H1 (cell line): ENCODE measurements around the gene EXOSC6. TPM values are rescaled to one million over a fixed set of nuclear protein-coding genes. Genes with fewer than 3 reads are reported as not detected.
"Not testable (repeated sequence)": the region's sequence is repeated elsewhere in the genome, so short reads cannot be mapped to it uniquely, and the experiment has no call there.

Experiments
- CTCF ChIA-PET: fragments of 300-600 bp; sonication (Branson Sonifier 250); formaldehyde crosslinking; loops from one replicate; lab custom pipeline; 2021; ENCODE audit not compliant: partially characterized antibody; lab: Charles Lee
- POLR2A ChIA-PET: fragments of 300-600 bp; sonication (Branson Sonifier 250); formaldehyde crosslinking; loops from one replicate; lab custom pipeline; 2021; ENCODE audit warnings: inconsistent platforms; ENCODE audit not compliant: partially characterized antibody; lab: Charles Lee
- DNase-seq, 2 experiments: peaks; one replicate each; pipeline versions ENCODE4 v3.0.0 to v3.0.0-alpha.2; 2010 to 2022; ENCODE audit warnings: low spot score in 2 of 2, low read depth in 1 of 2, mixed read lengths in 1 of 2
- FAIRE-seq: peaks from 2 replicates; lab custom pipeline; 2011; peaks lifted over from hg19 to GRCh38; lab: Jason Lieb, UNC
- H2AFZ ChIP-seq: 2 replicates; pipeline ENCODE4 v1.8.1; 2012; ENCODE audit warnings: low read length, inconsistent platforms
- H2AK5ac ChIP-seq: 2 replicates; pipeline ENCODE4 v1.6.1; 2013; ENCODE audit warnings: low read depth, low read length
- H2BK120ac ChIP-seq: replicated peaks from 2 replicates; pipeline ENCODE3; 2013; ENCODE audit warnings: low read depth, low read length, inconsistent platforms
- H2BK12ac ChIP-seq: 2 replicates; pipeline ENCODE4 v1.6.1; 2013; ENCODE audit warnings: low read depth, low read length
- H2BK15ac ChIP-seq: 2 replicates; pipeline ENCODE4 v1.6.1; 2013; ENCODE audit warnings: low read length
- H2BK20ac ChIP-seq: 2 replicates; pipeline ENCODE4 v1.6.1; 2013; ENCODE audit warnings: low read length
- H2BK5ac ChIP-seq: 2 replicates; pipeline ENCODE4 v1.6.1; 2013; ENCODE audit warnings: low read depth, low read length
- H3K14ac ChIP-seq: 2 replicates; pipeline ENCODE4 v1.6.1; 2013; ENCODE audit warnings: inconsistent platforms; ENCODE audit not compliant: insufficient read length
- H3K18ac ChIP-seq: 2 replicates; pipeline ENCODE4 v1.6.1; 2013; ENCODE audit warnings: low read length; ENCODE audit errors: extremely low read depth
- H3K23ac ChIP-seq: 2 replicates; pipeline ENCODE4 v1.6.1; 2013; ENCODE audit warnings: inconsistent platforms; ENCODE audit not compliant: insufficient read length
- H3K23me2 ChIP-seq: 2 replicates; pipeline ENCODE4 v1.6.1; 2013; ENCODE audit warnings: low read depth, low read length
- H3K27ac ChIP-seq: 2 replicates; pipeline ENCODE4 v1.6.1; 2011; ENCODE audit warnings: low read depth, low read length, inconsistent platforms
- H3K27me3 ChIP-seq, 4 experiments: replicated peaks in 1 of 4; 1 replicate in 1 of 4; 2 replicates in 3 of 4; pipeline versions ENCODE4 v1.6.1 to v1.8.1; 2011 to 2013; ENCODE audit warnings: low read length in 3 of 4, mild to moderate bottlenecking in 3 of 4, inconsistent platforms in 2 of 4, mixed read lengths in 2 of 4, moderate library complexity in 1 of 4; ENCODE audit not compliant: control insufficient read depth in 3 of 4, insufficient read depth in 3 of 4; ENCODE audit errors: extremely low read depth in 1 of 4
- H3K36me3 ChIP-seq, 4 experiments: 2 replicates each; pipeline versions ENCODE4 v1.6.1 to v1.8.1; 2011 to 2013; ENCODE audit warnings: mild to moderate bottlenecking in 4 of 4, low read length in 3 of 4, moderate library complexity in 2 of 4, control low read depth in 1 of 4, inconsistent platforms in 1 of 4; ENCODE audit not compliant: insufficient read depth in 4 of 4, control insufficient read depth in 2 of 4
- H3K4ac ChIP-seq: replicated peaks from 2 replicates; pipeline ENCODE3; 2013; ENCODE audit warnings: low read length, low read depth, mixed read lengths, inconsistent platforms; ENCODE audit not compliant: insufficient read length
- H3K4me1 ChIP-seq, 4 experiments: replicated peaks in 1 of 4; 1 replicate in 1 of 4; 2 replicates in 3 of 4; pipeline versions ENCODE4 v1.6.1 to v1.8.1; 2011 to 2013; ENCODE audit warnings: low read length in 3 of 4, inconsistent platforms in 2 of 4, mixed read lengths in 1 of 4; ENCODE audit not compliant: insufficient read depth in 4 of 4, control insufficient read depth in 3 of 4
- H3K4me2 ChIP-seq, 2 experiments: 2 replicates each; pipeline versions ENCODE4 v1.6.1 to v1.8.1; 2011 to 2013; ENCODE audit warnings: low read depth in 2 of 2, low read length in 2 of 2, control low read depth in 1 of 2, inconsistent platforms in 1 of 2, mild to moderate bottlenecking in 1 of 2; ENCODE audit not compliant: insufficient read depth in 1 of 2
- H3K4me3 ChIP-seq, 4 experiments: fragments of 200-600, 300-600 bp in 1 of 4; sonication (generic), shearing (Covaris generic), sonication (Bioruptor Twin) in 1 of 4; 2 replicates each; pipeline versions ENCODE4 v1.5.1 to v1.8.1; 2011 to 2016; ENCODE audit warnings: low read length in 4 of 4, low read depth in 3 of 4, control low read depth in 2 of 4, inconsistent platforms in 2 of 4, mild to moderate bottlenecking in 2 of 4, mixed read lengths in 1 of 4, moderate library complexity in 1 of 4; ENCODE audit not compliant: insufficient read depth in 2 of 4; ENCODE audit errors: extremely low read depth in 1 of 4
- H3K56ac ChIP-seq: replicated peaks from 2 replicates; pipeline ENCODE3; 2013; ENCODE audit warnings: low read depth, mild to moderate bottlenecking, mixed read lengths, low read length, inconsistent platforms; ENCODE audit not compliant: insufficient read length
- H3K79me1 ChIP-seq: 2 replicates; pipeline ENCODE4 v1.6.1; 2013; ENCODE audit warnings: low read depth, low read length, control low read depth
- H3K79me2 ChIP-seq, 2 experiments: 2 replicates each; pipeline versions ENCODE4 v1.6.1 to v1.8.1; 2012 to 2013; ENCODE audit warnings: low read length in 2 of 2, mild to moderate bottlenecking in 2 of 2, inconsistent platforms in 1 of 2; ENCODE audit not compliant: insufficient read depth in 2 of 2, control insufficient read depth in 1 of 2
- H3K9ac ChIP-seq, 4 experiments: replicated peaks in 1 of 4; 1 replicate in 1 of 4; 2 replicates in 3 of 4; pipeline versions ENCODE4 v1.6.1 to v1.8.1; 2011 to 2013; ENCODE audit warnings: low read depth in 3 of 4, low read length in 3 of 4, control low read depth in 2 of 4, mild to moderate bottlenecking in 2 of 4, moderate library complexity in 2 of 4, inconsistent platforms in 1 of 4; ENCODE audit errors: extremely low read depth in 1 of 4
- H3K9me3 ChIP-seq, 2 experiments: 2 replicates each; pipeline versions ENCODE4 v1.6.1 to v1.8.1; 2012 to 2013; ENCODE audit warnings: mild to moderate bottlenecking in 2 of 2, moderate library complexity in 2 of 2, control low read depth in 1 of 2, inconsistent platforms in 1 of 2, low read depth in 1 of 2, low read length in 1 of 2, mixed read lengths in 1 of 2; ENCODE audit not compliant: insufficient read depth in 2 of 2
- H4K20me1 ChIP-seq, 2 experiments: replicated peaks in 1 of 2; 2 replicates each; pipeline versions ENCODE3 to v1.8.1; 2011 to 2013; ENCODE audit warnings: inconsistent platforms in 2 of 2, low read length in 2 of 2, mild to moderate bottlenecking in 1 of 2; ENCODE audit not compliant: insufficient read depth in 2 of 2, control insufficient read depth in 1 of 2
- H4K5ac ChIP-seq: 2 replicates; pipeline ENCODE4 v1.6.1; 2013; ENCODE audit warnings: low read length, low read depth, mixed read lengths, inconsistent platforms; ENCODE audit not compliant: insufficient read length
- H4K8ac ChIP-seq: 2 replicates; pipeline ENCODE4 v1.8.0; 2013; ENCODE audit warnings: mild to moderate bottlenecking, moderate library complexity, low read length, inconsistent platforms; ENCODE audit not compliant: insufficient read depth; ENCODE audit errors: extremely low read depth
- H4K91ac ChIP-seq: replicated peaks from 2 replicates; pipeline ENCODE3; 2013; ENCODE audit warnings: low read length, mixed read lengths, inconsistent platforms; ENCODE audit not compliant: insufficient read length
- WGBS, 2 experiments: shearing (Covaris generic) in 1 of 2; methylation state at CpG; one replicate each; pipeline versions ENCODE4 v1.1.6 to v1.1.7; 2013 to 2015; ENCODE audit warnings: low lambda C conversion rate in 2 of 2, mixed read lengths in 2 of 2, inconsistent platforms in 1 of 2, low coverage in 1 of 2, missing lambda C conversion rate in 1 of 2; ENCODE audit not compliant: insufficient replicate concordance in 2 of 2, insufficient coverage in 1 of 2, insufficient read length in 1 of 2; ENCODE audit errors: extremely low coverage in 1 of 2, missing lambda C conversion rate in 1 of 2; 5-methylcytosine and 5-hydroxymethylcytosine counted together
- polyA plus RNA-seq, 7 experiments: library from polyadenylated mRNA; depleted of rRNA in 3 of 7; stranded (reverse) in 5 of 7; unstranded in 2 of 7; fragments of >200 nt in 5 of 7; fragments of 200-250 nt in 2 of 7; gene quantifications; 1 replicate in 5 of 7; 2 replicates in 1 of 7; 4 replicates in 1 of 7; pipeline versions ENCODE4 v1.2.1 to v1.2.3, GENCODE V29; 2011 to 2013; ENCODE audit warnings: missing spikeins in 2 of 7, mixed read lengths in 2 of 7
- total RNA-seq: library from RNA; stranded (reverse); fragmentation: NEBNext Ultra II Directional; extraction: Animal tissue kit (Norgen Biotek cat#: 25700); gene quantifications from 2 replicates; pipeline ENCODE4 v1.2.1, GENCODE V29; 2021

Gene EXOSC6
- total and polyA plus RNA-seq, 2 of the 8 experiments (the other 6 are each of a cell fraction or from before 2014, with no cell fraction given): 9.7 to 22.5 TPM

DNA sequence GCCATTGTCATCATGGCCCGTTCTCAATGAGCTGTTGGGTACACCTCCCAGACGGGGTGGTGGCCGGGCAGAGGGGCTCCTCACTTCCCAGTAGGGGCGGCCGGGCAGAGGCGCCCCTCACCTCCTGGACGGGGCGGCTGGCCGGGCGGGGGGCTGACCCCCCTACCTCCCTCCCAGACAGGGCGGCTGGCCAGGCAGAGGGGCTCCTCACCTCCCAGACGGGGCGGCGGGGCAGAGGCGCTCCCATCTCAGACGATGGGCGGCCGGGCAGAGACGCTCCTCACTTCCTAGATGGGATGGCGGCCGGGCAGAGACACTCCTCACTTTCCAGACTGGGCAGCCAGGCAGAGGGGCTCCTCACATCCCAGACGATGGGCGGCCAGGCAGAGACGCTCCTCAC, 27.1 kb downstream of the EXOSC6 start:
- H3K4me1 ChIP-seq, H4K8ac ChIP-seq, DNase-seq, H3K27me3 ChIP-seq, H3K79me2 ChIP-seq, H3K9ac ChIP-seq, H3K18ac ChIP-seq, H3K23ac ChIP-seq, H3K4me3 ChIP-seq, H2BK12ac ChIP-seq, H2BK15ac ChIP-seq, POLR2A ChIA-PET, H3K23me2 ChIP-seq, H3K27ac ChIP-seq, H3K56ac ChIP-seq, H3K4ac ChIP-seq, H3K79me1 ChIP-seq, H3K9me3 ChIP-seq, H2BK120ac ChIP-seq, H4K5ac ChIP-seq, H3K4me2 ChIP-seq, H4K20me1 ChIP-seq, H2BK5ac ChIP-seq, FAIRE-seq, H4K91ac ChIP-seq, H2BK20ac ChIP-seq, H2AK5ac ChIP-seq, H3K14ac ChIP-seq, CTCF ChIA-PET, H2AFZ ChIP-seq: not testable (repeated sequence)
- 90% methylated on average over 7 of the region's 24 CpGs; no CpG with 5 or more reads in 1 of the 2 experiments for WGBS, 2 experiments
- peaks cover 0 to 14% (median 4%) of the 10 kb centered on the region in 4 experiments; a peak in 3 of 8 replicates for H3K36me3 ChIP-seq

DNA sequence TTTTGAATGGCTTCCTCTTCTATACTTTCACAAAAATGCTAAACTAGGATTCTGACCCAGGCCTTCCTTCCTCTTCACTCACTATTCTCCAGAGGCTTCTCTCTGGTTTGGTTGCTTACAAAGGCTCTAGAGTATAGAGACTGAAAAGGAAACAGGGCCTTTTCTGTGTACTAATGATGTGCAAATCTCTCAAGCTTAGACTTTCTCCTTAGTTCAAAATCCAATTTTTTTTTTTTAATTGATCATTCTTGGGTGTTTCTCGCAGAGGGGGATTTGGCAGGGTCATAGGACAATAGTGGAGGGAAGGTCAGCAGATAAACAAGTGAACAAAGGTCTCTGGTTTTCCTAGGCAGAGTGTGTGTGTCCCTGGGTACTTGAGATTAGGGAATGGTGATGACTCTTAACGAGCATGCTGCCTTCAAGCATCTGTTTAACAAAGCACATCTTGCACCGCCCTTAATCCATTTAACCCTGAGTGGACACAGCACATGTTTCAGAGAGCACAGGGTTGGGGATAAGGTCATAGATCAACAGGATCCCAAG, 27.7 kb downstream of the EXOSC6 start:
- H3K27me3 ChIP-seq, H2BK15ac ChIP-seq, H3K79me2 ChIP-seq, H3K14ac ChIP-seq, H4K8ac ChIP-seq, POLR2A ChIA-PET, H2BK20ac ChIP-seq, H4K91ac ChIP-seq, H2AK5ac ChIP-seq, H3K18ac ChIP-seq, H3K4me3 ChIP-seq, CTCF ChIA-PET, H3K56ac ChIP-seq, DNase-seq, FAIRE-seq, H3K4ac ChIP-seq, H2BK5ac ChIP-seq, H3K9me3 ChIP-seq, H3K9ac ChIP-seq, H4K5ac ChIP-seq, H3K23me2 ChIP-seq, H3K27ac ChIP-seq, H2AFZ ChIP-seq, H2BK12ac ChIP-seq, H4K20me1 ChIP-seq, H3K79me1 ChIP-seq, H3K4me2 ChIP-seq, H3K4me1 ChIP-seq, H3K23ac ChIP-seq, H2BK120ac ChIP-seq: not testable (repeated sequence)
- WGBS, 2 experiments: 89% methylated on average over 1 of the region's 3 CpGs; no CpG with 5 or more reads in 1 of the 2 experiments
- H3K36me3 ChIP-seq: peaks cover 0 to 14% (median 4%) of the 10 kb centered on the region in 4 experiments; a peak in 3 of 8 replicates
